Stimulated activated CD4-positive, alpha-beta T cell treated with anti-CD3 and anti-CD28 coated beads, Interleukin-15, amount 100 ng/mL, for 48 hours (primary cell): Measurements from ENCODE around the gene PDHX.
"Not testable (repeated sequence)": the region's sequence is repeated elsewhere in the genome, so short reads cannot be mapped to it uniquely, and the experiment has no call there.

Experiments
- DNase-seq, 2 donors: peaks; one replicate each; pipeline ENCODE4 v3.0.0-alpha.2; 2020; ENCODE audit warnings: low read depth in 2 of 2

The PDHX gene

GRCh38 chr11:34911676-34912075 lies 4.7 kb upstream of the PDHX start:
- DNase-seq: no peak

GRCh38 chr11:34913556-34913955 lies 2.9 kb upstream of the PDHX start:
- DNase-seq: not testable (repeated sequence)

GRCh38 chr11:34915136-34916014 lies 1.0 kb upstream of the PDHX start:
- DNase-seq: no peak

- no peak for DNase-seq
These were observed 689 bp downstream of the PDHX start for GRCh38 chr11:34916843-34917770.

GRCh38 chr11:34921156-34921555 lies 4.7 kb downstream of the PDHX start:
- no peak for DNase-seq

GRCh38 chr11:34924714-34925113 lies 8.3 kb downstream of the PDHX start:
- no peak for DNase-seq

- DNase-seq: no peak
These were observed 9.8 kb downstream of the PDHX start for GRCh38 chr11:34926101-34926830.

- DNase-seq: no peak
These were observed 10.4 kb downstream of the PDHX start for GRCh38 chr11:34926831-34927132.

- no peak for DNase-seq
These were observed 12.0 kb downstream of the PDHX start for GRCh38 chr11:34928268-34928959.

GRCh38 chr11:34928960-34929680 lies 12.7 kb downstream of the PDHX start:
- no peak for DNase-seq

GRCh38 chr11:34929794-34930763 lies 13.7 kb downstream of the PDHX start:
- no peak for DNase-seq

GRCh38 chr11:34936945-34937629 lies 20.7 kb downstream of the PDHX start:
- no peak for DNase-seq

- no peak for DNase-seq
These were observed 22.2 kb downstream of the PDHX start for GRCh38 chr11:34938611-34939010.

- DNase-seq: no peak
These were observed 23.7 kb downstream of the PDHX start for GRCh38 chr11:34940026-34940677.

GRCh38 chr11:34941688-34942087 lies 25.3 kb downstream of the PDHX start:
- no peak for DNase-seq

GRCh38 chr11:34944692-34945091 lies 28.3 kb downstream of the PDHX start:
- no peak for DNase-seq

- DNase-seq: no peak
These were observed 32.3 kb downstream of the PDHX start for GRCh38 chr11:34948696-34949095.

- no peak for DNase-seq
These were observed 37.5 kb downstream of the PDHX start for GRCh38 chr11:34953955-34954354.

GRCh38 chr11:34957206-34957605 lies 40.8 kb downstream of the PDHX start:
- DNase-seq: no peak
